Upper lobe of right lung (tissue), 1 donor: ENCODE measurements around the gene FRY. TPM values are rescaled to one million over a fixed set of nuclear protein-coding genes. Genes with fewer than 3 reads are reported as not detected.

Experiments
- ATAC-seq: fragments of 200-7000 bp; cut with Tn5 transposase; one replicate; pipeline ENCODE4 v1.9.1; 2020; ENCODE audit warnings: mild to moderate bottlenecking, moderate library complexity
- DNase-seq: peaks from one replicate; pipeline ENCODE4 v3.0.0-alpha.2; 2020
- H3K27ac ChIP-seq: fragments of 200-600 bp; one replicate; pipeline ENCODE4 v1.8.0; 2022
- H3K27me3 ChIP-seq: fragments of 200-600 bp; one replicate; pipeline ENCODE4 v1.8.0; 2022; ENCODE audit warnings: mild to moderate bottlenecking
- H3K36me3 ChIP-seq: fragments of 200-600 bp; one replicate; pipeline ENCODE4 v1.8.0; 2022
- H3K4me1 ChIP-seq: fragments of 200-600 bp; one replicate; pipeline ENCODE4 v1.8.0; 2022
- H3K4me3 ChIP-seq: fragments of 200-600 bp; one replicate; pipeline ENCODE4 v1.8.0; 2022; ENCODE audit warnings: mild to moderate bottlenecking
- H3K9me3 ChIP-seq: fragments of 200-600 bp; one replicate; pipeline ENCODE4 v1.8.0; 2022
- CTCF ChIP-seq: fragments of 200-600 bp; IDR thresholded peaks from one replicate; pipeline ENCODE4 v1.8.0; 2022; ENCODE audit warnings: antibody characterized with exemption
- intact Hi-C: fragments of 100-400 bp; cut with DNase I; formaldehyde crosslinking; loops from one replicate; pipeline ENCODE4 v1.11.0; 2022
- total RNA-seq: library from RNA; stranded (reverse); fragmentation: NEBNext Ultra II Directional; extraction: Animal tissue kit (Norgen Biotek cat#: 25700); gene quantifications from one replicate; pipeline ENCODE4 v1.2.1, GENCODE V29; 2021
- donor health status: DM: no; HTN: yes; CAD: no; lungs with severe emphysema.

Gene FRY
- total RNA-seq, 1 donor from 2014 or later = 76.6 TPM

- no peak for TF ChIP-seq CTCF
- Histone ChIP-seq H3K4me1 (no peaks in the 10 kb centered on the region), H3K4me3 (no peak overlapping the region), H3K36me3 (no peaks in the 10 kb centered on the region), H3K9me3 (no peaks in the 10 kb centered on the region), H3K27me3 (no peaks in the 10 kb centered on the region), H3K27ac (no peak overlapping the region)
- DNase-seq (no peak), ATAC-seq (no peak)
- intact Hi-C loops = no loop called here
These were observed 55.3 kb downstream of the FRY start for GRCh38 chr13:32086791-32087441.

GRCh38 chr13:32087955-32088747, 56.6 kb downstream of the FRY start:
- Histone ChIP-seq H3K4me3 (no peak overlapping the region), H3K36me3 (no peaks in the 10 kb centered on the region), H3K27ac (no peak overlapping the region), H3K4me1 (no peaks in the 10 kb centered on the region), H3K9me3 (no peaks in the 10 kb centered on the region), H3K27me3 (no peaks in the 10 kb centered on the region)
- no peak for TF ChIP-seq CTCF
- DNase-seq (no peak), ATAC-seq (no peak)
- intact Hi-C loops = no loop called here

- TF ChIP-seq CTCF = no peak
- ATAC-seq = no peak
- intact Hi-C loops = no loop called here
These were observed 60.9 kb downstream of the FRY start for GRCh38 chr13:32092496-32092895.

GRCh38 chr13:32093006-32093405, 61.4 kb downstream of the FRY start:
- DNase-seq = no peak
- ATAC-seq = no peak
- H3K4me3 ChIP-seq = no peak overlapping the region
- no peaks in the 10 kb centered on the region for H3K4me1 ChIP-seq
- intact Hi-C loops = no loop called here
- no peaks in the 10 kb centered on the region for H3K9me3 ChIP-seq
- no peaks in the 10 kb centered on the region for H3K36me3 ChIP-seq
- no peak for TF ChIP-seq CTCF
- no peak overlapping the region for H3K27ac ChIP-seq
- H3K27me3 ChIP-seq = no peaks in the 10 kb centered on the region

More at GRCh38 chr13:32092496-32092895, 60.9 kb downstream of the FRY start:
- H3K4me3 ChIP-seq = no peak overlapping the region
- no peak for DNase-seq
- H3K27me3 ChIP-seq = no peaks in the 10 kb centered on the region
- H3K9me3 ChIP-seq = no peaks in the 10 kb centered on the region
- no peaks in the 10 kb centered on the region for H3K36me3 ChIP-seq
- H3K4me1 ChIP-seq = no peaks in the 10 kb centered on the region
- no peak overlapping the region for H3K27ac ChIP-seq

- Histone ChIP-seq H3K4me1 (no peaks in the 10 kb centered on the region), H3K4me3 (no peak overlapping the region), H3K27ac (no peak overlapping the region), H3K27me3 (no peaks in the 10 kb centered on the region), H3K36me3 (no peaks in the 10 kb centered on the region), H3K9me3 (no peaks in the 10 kb centered on the region)
- DNase-seq (no peak), ATAC-seq (no peak)
- intact Hi-C loops = no loop called here
- TF ChIP-seq CTCF = no peak
These were observed 66.7 kb downstream of the FRY start for GRCh38 chr13:32098272-32098671.
